ENCODE measurements around the gene NFIX. TPM values are rescaled to one million over a fixed set of nuclear protein-coding genes. Genes with fewer than 3 reads are reported as not detected.

NFIX gene
- polyA plus RNA-seq, 1 donor from 2014 or later, result 0.09 TPM

DNA sequence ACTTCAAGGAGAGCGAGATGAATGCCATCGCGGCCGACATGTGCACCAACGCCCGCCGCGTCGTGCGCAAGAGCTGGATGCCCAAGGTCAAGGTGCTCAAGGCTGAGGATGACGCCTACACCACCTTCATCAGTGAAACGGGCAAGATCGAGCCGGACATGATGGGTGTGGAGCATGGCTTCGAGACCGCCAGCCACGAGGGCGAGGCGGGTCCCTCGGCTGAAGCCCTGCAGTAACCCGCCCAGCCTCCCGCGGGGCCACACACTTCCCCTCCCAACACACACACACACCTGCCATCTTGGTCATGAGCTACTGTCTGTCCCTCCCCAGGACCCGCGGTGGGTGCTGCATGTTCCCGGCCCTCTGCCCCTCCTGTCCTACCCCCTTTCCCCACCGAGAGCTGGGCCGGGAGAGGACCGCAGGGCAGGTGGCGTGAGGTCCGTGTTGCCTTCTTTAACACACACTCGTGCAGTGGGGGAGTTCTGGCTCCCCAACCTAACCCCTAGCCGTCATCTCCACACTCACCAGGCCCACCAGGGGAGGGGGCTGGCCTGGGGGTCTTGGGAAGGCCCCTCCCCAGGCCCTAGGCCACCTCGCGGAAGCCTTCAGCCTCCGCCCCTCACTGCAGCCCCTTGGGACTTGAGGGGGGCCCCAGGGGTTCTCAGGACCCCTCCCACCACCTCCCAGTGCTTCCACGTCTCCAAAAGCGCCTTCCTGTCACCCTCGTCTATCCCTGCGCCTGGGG is 143.1 kb downstream of the NFIX start:
- Mint-ChIP-seq H3K27me3 (no peaks in the 10 kb centered on the region), H3K4me1 (peaks cover 0 to 4% (median 3%) of the 10 kb centered on the region in 3 donors), H3K36me3 (no peaks in the 10 kb centered on the region), H3K4me3 (no peak overlapping the region), H3K27ac (no peak overlapping the region), H3K9me3 (no peaks in the 10 kb centered on the region)

- H3K36me3 Mint-ChIP-seq, result no peaks in the 10 kb centered on the region
- H3K27ac Mint-ChIP-seq, result no peak overlapping the region
- H3K9me3 Mint-ChIP-seq, result no peaks in the 10 kb centered on the region
- H3K4me3 Mint-ChIP-seq, result no peak overlapping the region
- H3K27me3 Mint-ChIP-seq, result no peaks in the 10 kb centered on the region
- peaks cover 0 to 1% (median 0%) of the 10 kb centered on the region in 3 donors for H3K4me1 Mint-ChIP-seq
Observed at GRCh38 chr19:13138916-13139198, 143.6 kb downstream of the NFIX start.

DNA sequence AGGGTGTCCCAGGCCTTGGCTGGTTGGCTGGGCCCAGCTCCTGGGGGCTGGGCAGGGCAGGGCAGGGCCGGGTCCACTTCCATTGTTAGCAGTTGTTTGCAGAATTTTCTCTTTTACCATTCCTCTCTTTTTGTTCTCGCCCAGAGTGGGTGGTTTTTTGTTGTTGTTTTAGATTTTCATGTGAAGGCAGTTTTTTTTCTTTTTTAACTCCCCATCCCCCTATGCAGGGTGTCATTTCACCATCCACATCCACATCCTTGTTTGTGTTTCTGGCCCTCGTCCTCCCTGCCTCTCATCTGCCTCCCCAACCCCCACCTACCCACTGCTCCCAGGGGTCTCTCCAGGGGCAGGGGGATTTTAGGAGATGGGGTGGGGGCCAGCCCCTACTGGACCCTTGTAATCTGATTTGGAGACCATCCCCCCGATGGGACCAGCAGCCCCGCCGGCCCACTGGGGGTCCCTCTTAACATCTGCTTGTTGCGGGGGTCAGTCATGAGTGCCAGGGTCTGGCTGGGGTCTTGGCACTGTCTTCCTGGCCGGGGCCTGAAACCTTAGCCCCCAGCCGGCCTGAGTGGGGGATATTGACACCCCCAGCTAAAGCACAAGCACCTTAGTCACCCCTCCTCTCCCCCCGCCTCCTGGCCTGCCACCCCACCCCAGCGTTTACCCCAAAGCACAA is 144.5 kb downstream of the NFIX start:
- Mint-ChIP-seq H3K27me3 (no peaks in the 10 kb centered on the region), H3K9me3 (no peaks in the 10 kb centered on the region), H3K4me3 (no peak overlapping the region), H3K36me3 (no peaks in the 10 kb centered on the region), H3K4me1 (peaks cover 0 to 1% (median 0%) of the 10 kb centered on the region in 3 donors), H3K27ac (no peak overlapping the region)

- Mint-ChIP-seq H3K4me1 (peaks cover 8 to 16% (median 11%) of the 10 kb centered on the region in 3 donors), H3K27ac (no peak overlapping the region), H3K4me3 (peak overlapping the region in 2 of 4 donors; percentile 26 to 32), H3K36me3 (peaks cover 3% of the 10 kb centered on the region), H3K27me3 (no peaks in the 10 kb centered on the region), H3K9me3 (no peaks in the 10 kb centered on the region)
Observed at GRCh38 chr19:13146763-13147563, 151.7 kb downstream of the NFIX start.

Other genes starting within 250 kb of the NFIX start
- not detected for gene BEST2, start 243.7 kb upstream of the NFIX start, polyA plus RNA-seq
- gene HOOK2, start 219.9 kb upstream of the NFIX start, polyA plus RNA-seq, result 6.6 TPM
- gene JUNB, start 204.0 kb upstream of the NFIX start, polyA plus RNA-seq, result 955 TPM
- gene PRDX2, start 193.7 kb upstream of the NFIX start, polyA plus RNA-seq, result 195 TPM
- gene THSD8, start 193.4 kb upstream of the NFIX start, polyA plus RNA-seq, result 6.4 TPM
- 27.4 TPM for gene RNASEH2A, start 188.9 kb upstream of the NFIX start, polyA plus RNA-seq
- gene RTBDN, start 160.9 kb upstream of the NFIX start, polyA plus RNA-seq, result not detected
- 1.2 TPM for gene MAST1, start 157.0 kb upstream of the NFIX start, polyA plus RNA-seq
- 49.6 TPM for gene DNASE2, start 114.0 kb upstream of the NFIX start, polyA plus RNA-seq
- not detected for gene KLF1, start 108.3 kb upstream of the NFIX start, polyA plus RNA-seq
- gene GCDH, start 104.3 kb upstream of the NFIX start, polyA plus RNA-seq, result 13.5 TPM
- not detected for gene SYCE2, start 76.2 kb upstream of the NFIX start, polyA plus RNA-seq
- 56.8 TPM for gene FARSA, start 61.8 kb upstream of the NFIX start, polyA plus RNA-seq
- gene CALR, start 56.9 kb upstream of the NFIX start, polyA plus RNA-seq, result 158 TPM
- 132 TPM for gene RAD23A, start 49.6 kb upstream of the NFIX start, polyA plus RNA-seq
- 84.1 TPM for gene GADD45GIP1, start 38.3 kb upstream of the NFIX start, polyA plus RNA-seq
- not detected for gene DAND5, start 25.9 kb upstream of the NFIX start, polyA plus RNA-seq
- gene LYL1, start 107.4 kb downstream of the NFIX start, polyA plus RNA-seq, result 90.1 TPM
- 30.7 TPM for gene TRMT1, start 121.3 kb downstream of the NFIX start, polyA plus RNA-seq
- gene NACC1, start 122.8 kb downstream of the NFIX start, polyA plus RNA-seq, result 2.7 TPM
- gene STX10, start 154.9 kb downstream of the NFIX start, polyA plus RNA-seq, result 52.8 TPM
- gene IER2, start 154.9 kb downstream of the NFIX start, polyA plus RNA-seq, result 350 TPM

Data from IgD-negative memory B cell (primary cell).